GM21528 (cell line): ENCODE measurements around the gene SUGCT.

ENCODE experiments used
- ATAC-seq: cut with Tn5 transposase; IDR thresholded peaks from one replicate; pipeline ENCODE4 v1.9.1; 2021; ENCODE audit warnings: mild to moderate bottlenecking, moderate library complexity; ENCODE audit not compliant: unreplicated experiment, low FRiP score

Gene SUGCT

GRCh38 chr7:40833888-40834234 is 699.1 kb downstream of the SUGCT start:
- ATAC-seq: no peak

GRCh38 chr7:40836218-40836617 is 701.4 kb downstream of the SUGCT start:
- no peak for ATAC-seq

- ATAC-seq: no peak
Observed at GRCh38 chr7:40839881-40840280, 705.1 kb downstream of the SUGCT start.

GRCh38 chr7:40840990-40841389 is 706.2 kb downstream of the SUGCT start:
- ATAC-seq: no peak

GRCh38 chr7:40842641-40843040 is 707.8 kb downstream of the SUGCT start:
- ATAC-seq: no peak

GRCh38 chr7:40843338-40843985 is 708.7 kb downstream of the SUGCT start:
- ATAC-seq: no peak

- ATAC-seq: no peak
Observed at GRCh38 chr7:40845943-40846342, 711.1 kb downstream of the SUGCT start.

- ATAC-seq: no peak
Observed at GRCh38 chr7:40847921-40848320, 713.1 kb downstream of the SUGCT start.

- ATAC-seq: no peak
Observed at GRCh38 chr7:40848541-40849221, 713.9 kb downstream of the SUGCT start.

GRCh38 chr7:40850017-40850416 is 715.2 kb downstream of the SUGCT start:
- ATAC-seq: no peak

- no peak for ATAC-seq
Observed at GRCh38 chr7:40851001-40851400, 716.2 kb downstream of the SUGCT start.

- no peak for ATAC-seq
Observed at GRCh38 chr7:40859076-40859475, 724.3 kb downstream of the SUGCT start.

GRCh38 chr7:40859965-40860543 is 725.2 kb downstream of the SUGCT start:
- ATAC-seq: no peak

- ATAC-seq: no peak
Observed at GRCh38 chr7:40865441-40866233, 730.8 kb downstream of the SUGCT start.

GRCh38 chr7:40866601-40867000 is 731.8 kb downstream of the SUGCT start:
- no peak for ATAC-seq

GRCh38 chr7:40870108-40870507 is 735.3 kb downstream of the SUGCT start:
- no peak for ATAC-seq

GRCh38 chr7:40873248-40873647 is 738.4 kb downstream of the SUGCT start:
- ATAC-seq: no peak

- ATAC-seq: no peak
Observed at GRCh38 chr7:40874756-40875155, 740.0 kb downstream of the SUGCT start.

GRCh38 chr7:40876601-40877000 is 741.8 kb downstream of the SUGCT start:
- ATAC-seq: no peak

GRCh38 chr7:40879941-40880543 is 745.2 kb downstream of the SUGCT start:
- ATAC-seq: no peak

- no peak for ATAC-seq
Observed at GRCh38 chr7:40880581-40880980, 745.8 kb downstream of the SUGCT start.
